ENCODE measurements around the gene POLA2. TPM values are rescaled to one million over a fixed set of nuclear protein-coding genes. Genes with fewer than 3 reads are reported as not detected.
"Not testable (repeated sequence)": the region's sequence is repeated elsewhere in the genome, so short reads cannot be mapped to it uniquely, and the experiment has no call there.

Gene POLA2
- total and polyA plus RNA-seq, 7 donors = 3.6 to 13.4 (median 4.9) TPM

- H3K27ac ChIP-seq = no peak overlapping the region
- no peaks in the 10 kb centered on the region for H3K27me3 ChIP-seq
- 92 to 96% methylated on average over 17 of the region's 17 CpGs for WGBS, 2 donors
- no peak overlapping the region for H3K4me3 ChIP-seq
- intact Hi-C loops (cut with DNase I) = loop anchor here (5.0 to 10.0 kb wide), 2 partner anchors 128 to 254 kb away; partner anchors contain the start of gene SYVN1
- no peaks in the 10 kb centered on the region for H3K36me3 ChIP-seq
- peaks cover 0 to 18% (median 13%) of the 10 kb centered on the region in 4 donors for H3K4me1 ChIP-seq
- no peak for TF ChIP-seq CTCF (IDR thresholded peaks at IDR 0.05)
- no peak for TF ChIP-seq POLR2AphosphoS5 (IDR thresholded peaks at IDR 0.05)
- no peak for TF ChIP-seq EP300 (IDR thresholded peaks at IDR 0.05)
- TF ChIP-seq POLR2A (IDR thresholded peaks at IDR 0.05) = no peak
- H3K9me3 ChIP-seq = no peaks in the 10 kb centered on the region
- DNase-seq = peak; percentile 58
These were observed 1.5 kb upstream of the POLA2 start for GRCh38 chr11:65260302-65260701.

GRCh38 chr11:65260756-65261590 is 789 bp upstream of the POLA2 start:
- peak overlapping the region; percentile 86 to 91 (median 90) for H3K27ac ChIP-seq
- H3K9me3 ChIP-seq = no peaks in the 10 kb centered on the region
- H3K36me3 ChIP-seq = no peaks in the 10 kb centered on the region
- TF ChIP-seq EP300 (IDR thresholded peaks at IDR 0.05) = no peak
- no peak for TF ChIP-seq CTCF (IDR thresholded peaks at IDR 0.05)
- TF ChIP-seq POLR2A (IDR thresholded peaks at IDR 0.05) = no peak
- no peak for TF ChIP-seq POLR2AphosphoS5 (IDR thresholded peaks at IDR 0.05)
- peak; percentile 44 for DNase-seq
- H3K4me3 ChIP-seq = peak overlapping the region; percentile 36 to 73 (median 60)
- intact Hi-C loops (cut with DNase I) = loop anchor here (5.0 to 10.0 kb wide), 2 partner anchors 129 to 254 kb away; partner anchors contain the start of gene SYVN1
- no peaks in the 10 kb centered on the region for H3K27me3 ChIP-seq
- peaks cover 0 to 18% (median 13%) of the 10 kb centered on the region in 4 donors for H3K4me1 ChIP-seq
- WGBS, 2 donors = 63 to 66% methylated on average over 26 of the region's 26 CpGs

GRCh38 chr11:65262381-65262680 is 569 bp downstream of the POLA2 start:
- no peaks in the 10 kb centered on the region for H3K9me3 ChIP-seq
- intact Hi-C loops (cut with DNase I) = loop anchor here (5.0 to 10.0 kb wide), 2 partner anchors 130 to 252 kb away; partner anchors contain the start of gene SYVN1
- peak overlapping the region; percentile 86 to 91 (median 90) for H3K27ac ChIP-seq
- H3K4me3 ChIP-seq = peak overlapping the region; percentile 31 to 73 (median 60)
- 0 to 1% methylated on average over 16 of the region's 16 CpGs for WGBS, 2 donors
- TF ChIP-seq POLR2A (IDR thresholded peaks at IDR 0.05) = no peak
- no peak for TF ChIP-seq EP300 (IDR thresholded peaks at IDR 0.05)
- no peak for TF ChIP-seq CTCF (IDR thresholded peaks at IDR 0.05)
- TF ChIP-seq POLR2AphosphoS5 (IDR thresholded peaks at IDR 0.05) = no peak
- H3K4me1 ChIP-seq = peaks cover 0 to 18% (median 13%) of the 10 kb centered on the region in 4 donors
- no peak for DNase-seq
- peaks cover 0 to 5% (median 0%) of the 10 kb centered on the region in 4 donors for H3K36me3 ChIP-seq
- H3K27me3 ChIP-seq = no peaks in the 10 kb centered on the region

GRCh38 chr11:65262776-65263175 is 1.0 kb downstream of the POLA2 start:
- DNase-seq = peak; percentile 21
- intact Hi-C loops (cut with DNase I) = loop anchor here (5.0 to 10.0 kb wide), 2 partner anchors 130 to 252 kb away; partner anchors contain the start of gene SYVN1
- H3K36me3 ChIP-seq = peaks cover 0 to 5% (median 0%) of the 10 kb centered on the region in 4 donors
- H3K4me3 ChIP-seq = peak overlapping the region in 3 of 4 donors; percentile 52 to 73 (median 67)
- no peaks in the 10 kb centered on the region for H3K27me3 ChIP-seq
- peak overlapping the region; percentile 86 to 91 (median 90) for H3K27ac ChIP-seq
- H3K9me3 ChIP-seq = no peaks in the 10 kb centered on the region
- WGBS, 2 donors = 12 to 31% methylated on average over 6 of the region's 6 CpGs
- H3K4me1 ChIP-seq = peaks cover 0 to 18% (median 13%) of the 10 kb centered on the region in 4 donors
- TF ChIP-seq POLR2A (IDR thresholded peaks at IDR 0.05) (no peak), CTCF (IDR thresholded peaks at IDR 0.05) (no peak), EP300 (IDR thresholded peaks at IDR 0.05) (no peak), POLR2AphosphoS5 (IDR thresholded peaks at IDR 0.05) (no peak)

- intact Hi-C loops (cut with DNase I) = loop anchor here (5.0 to 10.0 kb wide), 2 partner anchors 132 to 250 kb away; partner anchors contain the start of gene SYVN1
These were observed 3.0 kb downstream of the POLA2 start for GRCh38 chr11:65264747-65265146.

More at GRCh38 chr11:65264747-65265146, 3.0 kb downstream of the POLA2 start:
- not testable (repeated sequence) for H3K27ac ChIP-seq, H3K9me3 ChIP-seq, H3K27me3 ChIP-seq, H3K4me3 ChIP-seq
- H3K36me3 ChIP-seq = peaks cover 0 to 19% (median 0%) of the 10 kb centered on the region in 4 donors
- peaks cover 0 to 18% (median 13%) of the 10 kb centered on the region in 4 donors for H3K4me1 ChIP-seq
- WGBS, 2 donors = 93 to 96% methylated on average over 11 of the region's 11 CpGs
- DNase-seq = peak; percentile 43

Measured in sigmoid colon (tissue), 7 donors.